Measurements from ENCODE around the gene BBS5.

- TF ChIP-seq CTCF (tag by site-specific recombination; IDR thresholded peaks at IDR 0.05) (no peak), ZNF837 (tag by site-specific recombination; IDR thresholded peaks at IDR 0.05) (no peak), ZBTB7A (tag by site-specific recombination; IDR thresholded peaks at IDR 0.05; ENCODE audit: low read depth) (no peak), SETDB1 (IDR thresholded peaks at IDR 0.05; ENCODE audit: insufficient read length, low read length) (no peak), ZBTB1 (tag by site-specific recombination; IDR thresholded peaks at IDR 0.05) (no peak), KLF7 (tag by site-specific recombination; IDR thresholded peaks at IDR 0.05; ENCODE audit: borderline replicate concordance) (no peak), ZNF747 (tag by site-specific recombination; IDR thresholded peaks at IDR 0.05) (no peak), ELK4 (IDR thresholded peaks at IDR 0.05; ENCODE audit: borderline replicate concordance, low read depth, low read length) (no peak), GFI1B (tag by site-specific recombination; IDR thresholded peaks at IDR 0.05) (no peak), BCL11A (tag by site-specific recombination; IDR thresholded peaks at IDR 0.05; ENCODE audit: low read depth) (no peak), ZNF423 (tag by site-specific recombination; IDR thresholded peaks at IDR 0.05) (no peak)
These were observed 60.9 kb downstream of the BBS5 start for GRCh38 chr2:169540146-169540545.
